Stomach smooth muscle (tissue), 2 donors: ENCODE results near the gene MRPL2.

Experiments
- H3K27ac ChIP-seq: one replicate; pipeline ENCODE4 v1.7.0; 2013; ENCODE audit warnings: mild to moderate bottlenecking, low read length, inconsistent platforms
- H3K27me3 ChIP-seq, 2 donors: one replicate each; pipeline ENCODE4 v1.7.0; 2013; ENCODE audit warnings: low read length in 2 of 2; ENCODE audit not compliant: insufficient read depth in 2 of 2, control insufficient read depth in 1 of 2
- H3K36me3 ChIP-seq, 2 donors: one replicate each; pipeline ENCODE4 v1.7.0; 2013; ENCODE audit warnings: low read length in 2 of 2; ENCODE audit not compliant: control insufficient read depth in 2 of 2, insufficient read depth in 2 of 2
- H3K4me1 ChIP-seq: one replicate; pipeline ENCODE4 v1.7.0; 2013; ENCODE audit warnings: low read length; ENCODE audit not compliant: control insufficient read depth, insufficient read depth
- H3K4me3 ChIP-seq, 2 donors: one replicate each; pipeline ENCODE4 v1.7.0; 2013; ENCODE audit warnings: low read length in 2 of 2
- H3K9ac ChIP-seq, 2 donors: one replicate each; pipeline ENCODE4 v1.7.0; 2013; ENCODE audit warnings: low read length in 2 of 2, mild to moderate bottlenecking in 1 of 2
- H3K9me3 ChIP-seq, 2 donors: one replicate each; pipeline ENCODE4 v1.7.0; 2013; ENCODE audit warnings: low read length in 2 of 2; ENCODE audit not compliant: control insufficient read depth in 2 of 2
- donor health status: healthy.
- donor health status: Pancreatic carcinoma.

The MRPL2 gene

DNA sequence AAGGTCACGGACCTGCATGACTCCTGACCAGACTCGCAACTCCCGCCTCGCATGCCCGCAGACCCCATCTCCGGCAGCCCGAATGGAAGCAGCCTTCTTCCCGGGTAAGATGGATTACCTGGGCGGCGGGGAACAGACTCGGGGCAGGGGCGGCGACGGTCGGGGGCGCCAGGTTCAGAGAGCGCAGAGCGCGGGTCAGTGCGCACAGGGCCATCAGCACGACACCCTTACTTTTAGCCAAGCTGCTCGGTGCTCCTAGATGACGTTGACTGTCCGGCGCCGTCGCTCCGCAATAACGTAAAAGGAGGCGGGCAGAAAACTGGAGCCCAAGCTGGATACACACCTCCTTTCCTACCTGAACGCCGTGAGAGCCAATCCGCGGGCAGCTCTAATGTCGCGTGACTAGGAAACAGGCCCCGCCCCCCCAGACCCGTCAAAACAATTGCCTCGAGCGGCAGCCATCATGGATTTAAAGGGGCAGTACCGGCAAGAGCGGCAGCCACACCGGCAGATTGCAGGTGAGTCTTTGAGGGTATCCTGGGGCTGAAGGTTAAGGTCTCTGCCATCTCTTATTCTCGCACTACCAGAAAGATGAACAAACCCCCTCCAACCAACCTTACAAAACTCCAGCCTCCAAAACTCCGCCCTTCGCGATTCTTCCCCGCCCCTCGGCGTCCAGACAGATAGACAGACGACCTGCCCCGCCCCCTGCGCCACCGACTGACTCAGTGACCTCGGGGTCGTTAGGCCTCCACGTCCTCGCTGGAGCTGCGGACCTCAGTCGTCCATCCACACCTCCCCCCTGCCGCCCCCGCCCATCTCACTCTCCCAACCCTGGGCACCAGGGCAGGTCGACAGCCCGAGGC lies at the start of gene MRPL2, which contains the start of gene KLC4:
MRPL2 (minus strand) TSS at position 267 of the 866 bp plus-strand sequence; CDS start at position 214, 53 bp downstream.
KLC4 (plus strand) TSS at position 464 of the 866 bp plus-strand sequence. CDS start 1,705 bp downstream, outside the sequence.
- H3K27me3 ChIP-seq, result no peaks in the 10 kb centered on the region
- peak within 1 kb of the TSS; percentile 94 to 96 for H3K9ac ChIP-seq
- peak within 1 kb of the TSS; percentile 86 for H3K27ac ChIP-seq
- peak within 1 kb of the TSS; percentile 93 to 99 for H3K4me3 ChIP-seq
- peaks cover 15 to 21% of the 10 kb centered on the region in 2 donors for H3K36me3 ChIP-seq
- H3K9me3 ChIP-seq, result no peaks in the 10 kb centered on the region
- H3K4me1 ChIP-seq, result peaks cover 26% of the 10 kb centered on the region

DNA sequence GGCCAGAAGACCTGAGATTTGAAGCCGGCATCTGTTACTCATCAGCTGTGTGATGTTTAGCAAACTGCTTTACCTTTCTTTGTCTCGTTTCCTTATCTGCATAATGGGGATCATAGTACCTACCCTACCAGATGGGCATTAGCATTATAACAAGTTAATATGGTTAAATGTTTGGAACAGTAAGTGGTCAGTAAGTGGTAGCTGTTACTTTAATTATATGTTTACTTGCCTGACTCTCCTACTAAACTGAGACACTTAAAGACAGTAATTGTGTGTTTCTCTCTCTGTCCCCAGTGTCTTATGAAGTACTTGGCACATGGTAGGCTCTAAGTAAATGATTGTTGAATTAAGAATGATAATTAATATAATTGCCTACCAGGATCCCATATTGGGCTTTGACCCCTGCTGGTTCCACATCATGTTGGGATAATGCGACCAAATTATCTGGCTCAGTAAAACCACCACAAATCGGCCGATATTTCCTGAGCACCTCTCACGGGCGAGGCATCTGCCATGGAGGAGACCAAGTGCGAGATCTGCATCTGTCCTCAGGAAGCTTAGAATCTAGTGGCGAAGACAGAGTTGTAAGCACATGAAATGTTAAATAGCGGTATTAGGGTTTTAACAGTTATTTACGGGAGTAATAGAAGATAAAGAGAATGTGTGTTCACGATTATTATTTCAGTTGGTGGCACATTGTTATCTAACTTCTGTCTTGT lies 48.3 kb upstream of the MRPL2 start:
- no peaks in the 10 kb centered on the region for H3K36me3 ChIP-seq
- H3K9ac ChIP-seq, result no peak overlapping the region
- H3K4me1 ChIP-seq, result no peaks in the 10 kb centered on the region
- no peak overlapping the region for H3K27ac ChIP-seq
- no peaks in the 10 kb centered on the region for H3K9me3 ChIP-seq
- no peaks in the 10 kb centered on the region for H3K27me3 ChIP-seq
- H3K4me3 ChIP-seq, result no peak overlapping the region

DNA sequence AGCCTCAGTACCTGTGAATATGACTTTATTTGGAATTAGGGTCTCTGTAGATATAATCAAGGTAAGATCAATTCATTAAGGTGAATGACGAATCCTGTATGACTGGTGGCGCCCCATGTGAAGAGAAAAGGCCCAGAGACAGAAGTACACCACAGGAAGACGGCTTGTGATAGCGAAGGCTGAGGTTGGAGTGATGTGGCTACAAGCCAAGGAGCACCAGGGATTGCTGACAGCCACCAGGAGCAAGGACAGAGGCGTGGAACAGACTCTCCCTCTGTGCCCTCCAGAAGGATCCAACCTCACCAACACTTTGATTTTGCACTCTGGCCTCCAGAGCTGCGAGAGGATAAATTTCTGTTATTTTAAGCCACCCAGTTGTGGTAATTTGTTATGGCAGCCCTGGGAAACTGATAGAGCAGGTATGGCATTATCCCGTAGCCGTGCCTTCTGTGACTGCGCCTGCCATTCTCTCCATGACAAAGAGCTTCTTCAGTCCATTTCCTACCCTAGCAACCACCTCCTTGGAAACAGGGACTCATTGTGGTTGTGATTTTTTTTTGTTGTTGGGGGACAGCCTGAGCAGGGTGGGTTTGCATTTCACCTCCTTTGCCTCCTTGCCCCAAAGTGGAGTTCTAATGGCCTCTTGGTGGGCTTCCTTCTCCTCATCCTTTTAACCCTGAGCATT lies 46.4 kb upstream of the MRPL2 start:
- Histone ChIP-seq H3K9ac (no peak overlapping the region), H3K4me1 (no peaks in the 10 kb centered on the region), H3K9me3 (no peaks in the 10 kb centered on the region), H3K27me3 (no peaks in the 10 kb centered on the region), H3K27ac (no peak overlapping the region), H3K36me3 (no peaks in the 10 kb centered on the region), H3K4me3 (no peak overlapping the region)

DNA sequence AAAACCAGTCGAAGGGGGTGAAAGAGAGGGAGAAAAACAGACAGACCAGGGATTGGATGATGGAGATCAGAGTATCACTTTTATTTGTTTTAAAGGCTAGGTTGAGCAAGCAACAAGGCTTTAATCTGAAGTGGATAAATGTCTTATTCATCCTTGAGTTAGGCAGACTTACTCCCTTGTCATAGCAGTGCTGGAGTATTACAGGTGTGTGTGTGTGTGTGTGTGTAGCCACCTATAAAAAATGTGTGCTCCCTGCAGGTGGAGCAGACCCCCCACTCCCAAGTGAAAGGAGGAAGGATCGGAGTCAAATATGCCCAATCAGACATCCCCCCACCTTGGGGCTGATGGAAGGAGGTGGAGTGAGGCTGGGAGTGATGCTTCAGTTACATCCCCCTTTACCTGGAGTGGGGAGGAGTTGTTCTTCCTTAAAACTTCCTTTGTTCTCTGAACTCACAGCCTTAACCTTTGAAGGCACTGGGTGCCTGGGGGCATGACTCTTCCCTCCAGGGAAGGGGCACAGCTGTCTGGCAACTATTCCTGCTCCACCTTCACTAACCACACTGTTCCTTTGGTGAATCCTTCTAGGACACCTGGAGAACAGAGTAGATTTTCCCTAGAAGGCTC lies 44.1 kb upstream of the MRPL2 start:
- H3K9ac ChIP-seq, result no peak overlapping the region
- no peaks in the 10 kb centered on the region for H3K27me3 ChIP-seq
- no peak overlapping the region for H3K4me3 ChIP-seq
- H3K36me3 ChIP-seq, result no peaks in the 10 kb centered on the region
- no peaks in the 10 kb centered on the region for H3K9me3 ChIP-seq
- no peak overlapping the region for H3K27ac ChIP-seq
- no peaks in the 10 kb centered on the region for H3K4me1 ChIP-seq

DNA sequence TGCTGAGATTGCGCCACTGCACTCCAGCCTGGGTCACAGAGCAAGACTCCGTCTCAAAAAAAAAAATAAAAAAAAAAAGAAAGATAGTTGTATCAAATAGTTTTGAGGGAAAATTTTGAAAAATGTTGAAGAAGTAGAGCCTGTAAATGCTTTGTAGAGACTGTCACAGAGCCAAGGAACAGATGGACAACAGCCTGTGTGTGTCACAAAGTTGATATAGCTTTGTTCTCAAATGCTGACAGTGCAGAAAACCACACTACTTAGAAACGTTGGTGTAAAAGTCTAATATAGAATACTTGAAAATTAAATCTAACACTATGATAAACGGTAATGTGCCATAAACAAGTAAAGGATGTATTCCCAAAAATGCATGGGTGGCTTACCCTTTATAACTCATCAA lies 42.3 kb upstream of the MRPL2 start:
- Histone ChIP-seq H3K27me3 (no peaks in the 10 kb centered on the region), H3K9me3 (no peaks in the 10 kb centered on the region), H3K9ac (no peak overlapping the region), H3K4me1 (no peaks in the 10 kb centered on the region), H3K36me3 (no peaks in the 10 kb centered on the region), H3K27ac (no peak overlapping the region), H3K4me3 (no peak overlapping the region)

DNA sequence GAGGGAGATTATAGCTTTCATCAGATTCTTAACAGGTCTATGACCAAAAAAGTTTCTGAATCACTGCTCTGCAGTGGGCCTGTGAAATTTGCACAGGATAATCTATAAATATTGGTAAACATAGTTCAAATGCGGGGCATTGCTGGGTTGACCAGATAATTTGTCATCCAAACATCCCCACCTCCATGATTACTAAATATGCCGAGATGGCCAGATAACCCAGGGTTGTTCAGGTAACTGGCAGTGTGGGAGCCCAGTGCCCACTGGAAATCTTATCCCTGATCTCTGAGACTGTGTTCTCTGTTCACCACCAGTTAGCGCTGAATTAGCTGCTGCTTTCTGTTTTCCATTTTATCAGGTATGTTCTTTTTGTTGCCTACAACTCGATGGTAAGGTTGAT lies 38.3 kb upstream of the MRPL2 start:
- Histone ChIP-seq H3K9me3 (no peaks in the 10 kb centered on the region), H3K27ac (no peak overlapping the region), H3K9ac (no peak overlapping the region), H3K27me3 (no peaks in the 10 kb centered on the region), H3K4me3 (no peak overlapping the region), H3K36me3 (no peaks in the 10 kb centered on the region), H3K4me1 (peaks cover 8% of the 10 kb centered on the region)

DNA sequence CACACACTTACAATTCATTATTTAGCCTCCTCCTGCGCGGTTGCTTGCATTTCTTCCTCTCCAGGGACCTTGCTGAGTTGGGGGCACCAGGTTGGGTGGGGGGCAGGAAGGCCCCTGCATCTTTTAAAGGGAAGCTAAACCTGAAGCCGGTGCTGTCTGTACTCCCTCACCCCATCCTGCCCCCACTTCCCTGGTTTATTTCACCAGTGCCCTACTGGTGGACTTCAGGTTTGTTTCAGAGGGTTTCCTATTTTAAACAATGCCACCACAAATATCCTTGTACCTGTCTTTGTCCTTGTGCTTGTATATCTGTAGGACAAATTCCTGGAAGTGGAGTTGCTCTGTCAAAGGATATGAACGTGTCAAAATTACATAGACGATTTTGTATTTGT lies 37.9 kb upstream of the MRPL2 start:
- Histone ChIP-seq H3K9ac (no peak overlapping the region), H3K4me3 (no peak overlapping the region)

DNA sequence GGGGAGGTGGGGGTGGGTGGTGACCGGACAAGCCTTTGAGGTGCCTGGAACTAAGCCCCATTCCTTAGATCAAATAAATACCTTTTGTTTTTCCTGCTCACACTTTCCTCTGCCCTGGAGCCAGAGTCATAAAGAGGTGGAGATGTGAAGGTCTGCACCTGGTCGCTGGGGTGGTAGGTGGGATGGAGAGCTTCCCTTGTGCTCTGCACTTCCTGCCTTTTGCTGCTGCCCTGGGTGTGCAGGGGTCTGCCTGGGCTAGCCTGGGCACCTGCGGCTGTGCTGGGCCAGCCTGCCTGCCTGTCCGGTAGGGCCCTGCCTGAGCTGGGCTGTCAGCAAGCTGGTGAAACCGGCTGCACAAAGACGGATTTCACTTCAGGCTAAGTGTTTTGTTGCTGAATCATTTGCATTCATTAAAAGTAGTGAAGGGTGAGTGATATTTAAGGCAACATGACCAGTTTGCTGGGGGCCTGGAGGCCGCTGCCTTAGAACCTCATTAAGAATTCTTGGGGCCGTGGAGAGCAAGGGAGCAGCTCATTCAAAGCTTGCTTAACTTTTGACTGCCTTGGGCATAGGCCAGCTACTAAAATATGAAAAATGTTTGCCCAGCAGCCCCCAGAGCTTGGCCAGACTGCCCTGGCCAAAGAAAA lies 37.3 kb upstream of the MRPL2 start:
- Histone ChIP-seq H3K9me3 (no peaks in the 10 kb centered on the region), H3K27me3 (no peaks in the 10 kb centered on the region), H3K4me1 (peaks cover 8% of the 10 kb centered on the region), H3K4me3 (no peak overlapping the region), H3K27ac (no peak overlapping the region), H3K36me3 (no peaks in the 10 kb centered on the region), H3K9ac (no peak overlapping the region)

More for the DNA sequence above, 37.9 kb upstream of the MRPL2 start:
- Histone ChIP-seq H3K9me3 (no peaks in the 10 kb centered on the region), H3K27me3 (no peaks in the 10 kb centered on the region), H3K36me3 (no peaks in the 10 kb centered on the region), H3K4me1 (peaks cover 8% of the 10 kb centered on the region), H3K27ac (no peak overlapping the region)

DNA sequence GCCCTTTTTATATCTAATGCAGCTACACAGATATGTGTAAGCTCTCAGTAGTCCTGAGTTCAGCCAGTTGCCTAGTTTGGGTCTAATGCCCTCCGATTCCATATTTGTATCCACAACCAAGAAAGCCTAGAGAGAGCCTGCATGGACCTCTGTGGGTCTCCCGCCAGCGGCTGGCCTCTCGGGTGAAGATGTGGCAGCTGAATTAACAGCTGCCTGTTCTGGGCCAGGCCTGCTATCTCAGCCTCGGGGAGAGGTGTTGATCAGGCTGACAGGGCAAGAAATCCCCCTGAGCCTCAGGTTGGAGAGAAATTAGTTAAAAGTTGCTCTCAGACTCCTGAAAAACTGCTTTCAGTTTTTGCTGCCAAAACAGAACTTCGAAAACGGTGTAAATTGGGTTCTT lies 36.7 kb upstream of the MRPL2 start:
- Histone ChIP-seq H3K9me3 (no peaks in the 10 kb centered on the region), H3K36me3 (no peaks in the 10 kb centered on the region), H3K4me1 (peaks cover 8% of the 10 kb centered on the region), H3K9ac (no peak overlapping the region), H3K27ac (no peak overlapping the region), H3K4me3 (no peak overlapping the region), H3K27me3 (no peaks in the 10 kb centered on the region)
